GM18868 (cell line): Measurements from ENCODE around the gene ZSWIM7.
"Not testable (repeated sequence)": the region's sequence is repeated elsewhere in the genome, so short reads cannot be mapped to it uniquely, and the experiment has no call there.

ENCODE experiments used
- ATAC-seq: cut with Tn5 transposase; IDR thresholded peaks from one replicate; pipeline ENCODE4 v1.9.1; 2021; ENCODE audit warnings: mild to moderate bottlenecking, moderate library complexity; ENCODE audit not compliant: unreplicated experiment

The ZSWIM7 gene

GRCh38 chr17:15958484-15958854 lies 41.0 kb downstream of the ZSWIM7 start:
- ATAC-seq, result no peak

GRCh38 chr17:15957608-15958307 lies 41.7 kb downstream of the ZSWIM7 start:
- no peak for ATAC-seq

GRCh38 chr17:15957206-15957605 lies 42.3 kb downstream of the ZSWIM7 start:
- no peak for ATAC-seq

GRCh38 chr17:15955793-15956541 lies 43.5 kb downstream of the ZSWIM7 start:
- ATAC-seq, result no peak

GRCh38 chr17:15954222-15954621 lies 45.3 kb downstream of the ZSWIM7 start:
- no peak for ATAC-seq

- ATAC-seq, result no peak
Measured at GRCh38 chr17:15952916-15953790, 46.4 kb downstream of the ZSWIM7 start.

- no peak for ATAC-seq
Measured at GRCh38 chr17:15952048-15952532, 47.4 kb downstream of the ZSWIM7 start.

- ATAC-seq, result no peak
Measured at GRCh38 chr17:15951368-15952047, 48.0 kb downstream of the ZSWIM7 start.

GRCh38 chr17:15947976-15948752 lies 51.3 kb downstream of the ZSWIM7 start:
- ATAC-seq, result no peak

- ATAC-seq, result no peak
Measured at GRCh38 chr17:15947271-15947670, 52.2 kb downstream of the ZSWIM7 start.

GRCh38 chr17:15946611-15947120 lies 52.8 kb downstream of the ZSWIM7 start:
- no peak for ATAC-seq

GRCh38 chr17:15945527-15946191 lies 53.8 kb downstream of the ZSWIM7 start:
- no peak for ATAC-seq

GRCh38 chr17:15944759-15945526 lies 54.6 kb downstream of the ZSWIM7 start, which contains the start of gene ADORA2B:
ADORA2B (plus strand) TSS chr17:15945130; CDS start chr17:15945249, 119 bp downstream.
- ATAC-seq, result peak; percentile 66

GRCh38 chr17:15943971-15944758 lies 55.3 kb downstream of the ZSWIM7 start:
- no peak for ATAC-seq

GRCh38 chr17:15942207-15942833 lies 57.2 kb downstream of the ZSWIM7 start:
- no peak for ATAC-seq

- no peak for ATAC-seq
Measured at GRCh38 chr17:15941781-15942180, 57.7 kb downstream of the ZSWIM7 start.

- ATAC-seq, result not testable (repeated sequence)
Measured at GRCh38 chr17:15936481-15936880, 63.0 kb downstream of the ZSWIM7 start.
